Measurements from ENCODE around the gene NFIA. TPM values are rescaled to one million over a fixed set of nuclear protein-coding genes. Genes with fewer than 3 reads are reported as not detected.

NFIA gene
- total and polyA plus RNA-seq, 9 of the 15 experiments (the other 6 are each of a cell fraction or from before 2014, with no cell fraction given): 5.3 to 24.9 (median 9.8) TPM

- TF ChIP-seq HNRNPLL (IDR thresholded peaks at IDR 0.05; ENCODE audit: low read depth, low read length, poor library complexity, severe bottlenecking): no peak
- no peak for TF ChIP-seq ATF6 (CRISPR knock-in tag; IDR thresholded peaks at IDR 0.05)
- no peak for TF ChIP-seq ADNP (tag; IDR thresholded peaks at IDR 0.05)
- no peak for TF ChIP-seq TEAD2 (tag; IDR thresholded peaks at IDR 0.05)
- TF ChIP-seq CTBP1 (IDR thresholded peaks at IDR 0.05; ENCODE audit: borderline replicate concordance): no peak
- TF ChIP-seq ZNF79 (CRISPR knock-in tag; IDR thresholded peaks at IDR 0.05; ENCODE audit: low read depth): no peak
- 0 out of 2 replicates have a peak, but pooled peaks have one; percentile 33 for TF ChIP-seq NKRF (IDR thresholded peaks at IDR 0.05; ENCODE audit: borderline replicate concordance)
- TF ChIP-seq ZC3H8 (IDR thresholded peaks at IDR 0.05): peak; percentile 83; the same call in 1 of the 2 replicates
- no peak for TF ChIP-seq SAFB2 (IDR thresholded peaks at IDR 0.05; ENCODE audit: borderline replicate concordance, low read depth, low read length, severe bottlenecking)
- TF ChIP-seq POLR2AphosphoS5 (IDR thresholded peaks at IDR 0.05; ENCODE audit: control insufficient read depth, insufficient read depth, low read depth, low read length): no peak
- no peak for TF ChIP-seq RNF219 (CRISPR knock-in tag; IDR thresholded peaks at IDR 0.05)
- no peak for TF ChIP-seq SIRT6 (IDR thresholded peaks at IDR 0.05; ENCODE audit: low read depth, low read length)
- no peak for TF ChIP-seq HMG20B (CRISPR knock-in tag; IDR thresholded peaks at IDR 0.05)
- no peak for TF ChIP-seq POLR2G (IDR thresholded peaks at IDR 0.05; ENCODE audit: low read depth, low read length)
- TF ChIP-seq SUPT5H (IDR thresholded peaks at IDR 0.05): no peak
- TF ChIP-seq MIER1 (IDR thresholded peaks at IDR 0.05; ENCODE audit: low read depth): no peak
- TF ChIP-seq ESRRA (IDR thresholded peaks at IDR 0.05; ENCODE audit: borderline replicate concordance, low read depth): no peak
- no peak for TF ChIP-seq EP300 (IDR thresholded peaks at IDR 0.05; ENCODE audit: low read length)
Measured at GRCh38 chr1:61071205-61072130, 10.9 kb upstream of the NFIA start (continued).
